ENCODE data around the gene PRIM2. TPM values are rescaled to one million over a fixed set of nuclear protein-coding genes. Genes with fewer than 3 reads are reported as not detected.
"Not testable (repeated sequence)": the region's sequence is repeated elsewhere in the genome, so short reads cannot be mapped to it uniquely, and the experiment has no call there.

The PRIM2 gene
- total RNA-seq, 2 donors from 2014 or later, result 5.3 to 5.4 TPM

DNA sequence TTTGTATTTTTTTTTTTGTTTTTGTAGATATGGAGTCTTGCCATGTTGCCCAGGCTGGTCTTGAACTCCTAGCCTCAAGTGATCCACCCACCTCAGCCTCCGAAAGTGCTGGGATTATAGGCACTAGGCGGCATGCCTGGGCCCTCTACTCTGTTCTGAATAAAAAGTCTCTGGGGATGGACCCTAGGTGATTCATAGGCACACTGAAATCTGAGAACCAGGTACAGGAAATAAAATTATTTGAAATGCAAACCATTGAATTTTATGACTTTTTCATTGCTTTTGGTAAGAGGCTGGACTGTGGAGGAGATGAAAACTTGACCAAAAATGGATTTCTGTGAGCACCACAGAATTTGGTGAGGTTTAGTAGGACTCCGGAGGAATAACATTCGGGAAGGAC, 117.5 kb downstream of the PRIM2 start:
- H3K36me3 ChIP-seq (replicated peaks in 1 of 2; ENCODE audit: insufficient read depth in 1 of 2, low read depth in 2 of 2), result no peaks in the 10 kb centered on the region
- DNase-seq, result no peak
- WGBS, 2 donors, result 95 to 96% methylated on average over 4 of the region's 4 CpGs
- no peak overlapping the region for H3K27ac ChIP-seq
- intact Hi-C loops (cut with DNase I), result no loop called here
- ATAC-seq, result no peak
- H3K9me3 ChIP-seq, result no peaks in the 10 kb centered on the region
- no peak for TF ChIP-seq POLR2A (IDR thresholded peaks at IDR 0.05)
- TF ChIP-seq, protein P1, sequence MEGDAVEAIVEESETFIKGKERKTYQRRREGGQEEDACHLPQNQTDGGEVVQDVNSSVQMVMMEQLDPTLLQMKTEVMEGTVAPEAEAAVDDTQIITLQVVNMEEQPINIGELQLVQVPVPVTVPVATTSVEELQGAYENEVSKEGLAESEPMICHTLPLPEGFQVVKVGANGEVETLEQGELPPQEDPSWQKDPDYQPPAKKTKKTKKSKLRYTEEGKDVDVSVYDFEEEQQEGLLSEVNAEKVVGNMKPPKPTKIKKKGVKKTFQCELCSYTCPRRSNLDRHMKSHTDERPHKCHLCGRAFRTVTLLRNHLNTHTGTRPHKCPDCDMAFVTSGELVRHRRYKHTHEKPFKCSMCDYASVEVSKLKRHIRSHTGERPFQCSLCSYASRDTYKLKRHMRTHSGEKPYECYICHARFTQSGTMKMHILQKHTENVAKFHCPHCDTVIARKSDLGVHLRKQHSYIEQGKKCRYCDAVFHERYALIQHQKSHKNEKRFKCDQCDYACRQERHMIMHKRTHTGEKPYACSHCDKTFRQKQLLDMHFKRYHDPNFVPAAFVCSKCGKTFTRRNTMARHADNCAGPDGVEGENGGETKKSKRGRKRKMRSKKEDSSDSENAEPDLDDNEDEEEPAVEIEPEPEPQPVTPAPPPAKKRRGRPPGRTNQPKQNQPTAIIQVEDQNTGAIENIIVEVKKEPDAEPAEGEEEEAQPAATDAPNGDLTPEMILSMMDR (IDR thresholded peaks at IDR 0.05), result no peak
- H3K4me3 ChIP-seq, result no peak overlapping the region
- peaks cover 13% of the 10 kb centered on the region for H3K4me1 ChIP-seq
- H3K27me3 ChIP-seq, result no peaks in the 10 kb centered on the region

DNA sequence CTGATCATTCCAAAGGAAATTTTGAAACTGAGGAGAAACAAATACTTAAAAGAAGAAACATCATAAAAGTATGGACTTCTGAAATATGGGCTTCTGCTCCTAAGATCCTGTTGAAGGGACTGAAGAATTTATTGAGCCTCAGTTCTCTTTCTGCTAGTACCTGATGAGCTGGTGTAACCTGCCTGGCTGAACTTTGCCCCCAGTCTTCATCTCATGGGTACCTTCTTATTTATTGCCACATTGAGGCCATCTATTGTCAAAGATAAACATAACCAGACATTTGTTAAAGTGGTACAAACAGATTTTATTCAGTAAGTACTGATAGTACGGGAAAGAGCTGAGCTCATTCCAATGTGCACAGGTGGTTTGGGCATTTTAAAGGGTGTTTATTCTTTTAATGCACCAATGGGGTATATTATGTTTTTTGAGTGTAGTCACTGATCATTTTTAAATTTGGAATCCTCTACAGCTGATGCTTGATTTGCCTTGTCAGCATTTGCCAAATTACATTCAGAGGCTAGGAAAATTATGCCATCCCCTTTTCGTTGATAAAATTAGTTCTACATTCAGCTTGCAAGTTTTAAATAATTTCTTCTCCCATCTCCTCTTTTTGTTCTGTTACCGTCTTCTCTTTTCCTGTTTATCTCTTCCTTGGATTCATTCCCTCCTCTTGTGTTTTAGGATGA, 118.2 kb downstream of the PRIM2 start:
- Histone ChIP-seq H3K27me3 (no peaks in the 10 kb centered on the region), H3K27ac (no peak overlapping the region), H3K9me3 (no peaks in the 10 kb centered on the region), H3K36me3 (replicated peaks in 1 of 2; ENCODE audit: insufficient read depth in 1 of 2, low read depth in 2 of 2) (no peaks in the 10 kb centered on the region), H3K4me1 (peaks cover 13% of the 10 kb centered on the region), H3K4me3 (no peak overlapping the region)
- WGBS, 2 donors, result 85 to 88% methylated on average over 3 of the region's 3 CpGs
- intact Hi-C loops (cut with DNase I), result no loop called here
- ATAC-seq (no peak), DNase-seq (no peak)
- no peak for TF ChIP-seq POLR2A (IDR thresholded peaks at IDR 0.05)
- TF ChIP-seq, protein P1 (IDR thresholded peaks at IDR 0.05), result no peak

- H3K4me3 ChIP-seq; H3K27ac ChIP-seq; DNase-seq; intact Hi-C loops (cut with DNase I); H3K4me1 ChIP-seq; H3K36me3 ChIP-seq (replicated peaks in 1 of 2; ENCODE audit: insufficient read depth in 1 of 2, low read depth in 2 of 2); H3K9me3 ChIP-seq; H3K27me3 ChIP-seq; ATAC-seq: not testable (repeated sequence)
- WGBS, 2 donors, result 79 to 91% methylated on average over 1 of the region's 1 CpG
These were observed 123.3 kb downstream of the PRIM2 start for GRCh38 chr6:57440735-57441134.

- H3K36me3 ChIP-seq (replicated peaks in 1 of 2; ENCODE audit: insufficient read depth in 1 of 2, low read depth in 2 of 2); H3K9me3 ChIP-seq; H3K27me3 ChIP-seq; DNase-seq; H3K4me1 ChIP-seq; ATAC-seq; H3K27ac ChIP-seq; H3K4me3 ChIP-seq; intact Hi-C loops (cut with DNase I): not testable (repeated sequence)
These were observed 124.7 kb downstream of the PRIM2 start for GRCh38 chr6:57442133-57442532.

DNA sequence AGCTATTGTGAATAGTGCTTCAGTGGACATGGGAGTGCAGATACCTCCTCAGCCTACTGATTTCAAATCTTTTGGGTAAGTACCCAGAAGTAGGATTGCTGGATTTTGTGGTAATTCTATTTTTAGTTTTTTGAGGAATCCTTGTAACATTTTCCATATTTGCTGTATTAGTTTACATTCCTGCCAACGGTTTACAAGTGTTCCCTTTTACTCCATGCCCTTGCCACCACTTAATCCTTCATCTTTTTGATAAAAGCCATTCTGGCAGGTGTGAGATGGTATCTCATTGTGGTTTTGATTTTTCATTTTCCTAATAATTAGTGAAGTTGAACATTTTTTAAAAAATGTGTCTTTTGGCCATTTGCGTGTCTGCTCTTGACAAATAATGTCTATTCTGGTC, 125.8 kb downstream of the PRIM2 start:
- H3K27ac ChIP-seq; ATAC-seq; intact Hi-C loops (cut with DNase I); DNase-seq; H3K9me3 ChIP-seq; H3K36me3 ChIP-seq (replicated peaks in 1 of 2; ENCODE audit: insufficient read depth in 1 of 2, low read depth in 2 of 2); H3K4me1 ChIP-seq; H3K4me3 ChIP-seq; H3K27me3 ChIP-seq: not testable (repeated sequence)
- 90 to 95% methylated on average over 2 of the region's 2 CpGs for WGBS, 2 donors

GRCh38 chr6:57444787-57445186, 127.4 kb downstream of the PRIM2 start:
- intact Hi-C loops (cut with DNase I); H3K27me3 ChIP-seq; H3K4me1 ChIP-seq; DNase-seq; H3K27ac ChIP-seq; H3K9me3 ChIP-seq; H3K4me3 ChIP-seq; ATAC-seq; H3K36me3 ChIP-seq (replicated peaks in 1 of 2; ENCODE audit: insufficient read depth in 1 of 2, low read depth in 2 of 2): not testable (repeated sequence)
- WGBS, 2 donors, result 86 to 89% methylated on average over 1 of the region's 1 CpG

DNA sequence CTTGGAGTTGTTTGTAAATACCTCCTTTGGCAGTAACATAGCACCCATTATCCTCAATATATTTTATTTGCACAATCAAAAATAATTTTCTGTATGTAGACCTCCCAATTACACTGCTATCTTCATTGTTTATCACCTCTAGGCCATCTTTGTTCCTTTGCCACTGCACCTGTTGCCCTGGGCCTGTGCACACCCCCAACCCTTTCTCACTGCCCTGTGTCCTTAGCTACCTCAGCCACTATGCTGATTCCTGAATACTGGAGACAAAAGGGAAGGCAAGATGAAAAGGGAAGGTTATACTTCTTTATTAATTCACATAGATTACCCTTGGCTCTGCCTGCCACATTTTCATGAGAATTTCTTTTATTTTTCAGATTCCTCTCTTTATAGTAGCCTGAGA, 127.9 kb downstream of the PRIM2 start:
- ATAC-seq; H3K27me3 ChIP-seq; H3K4me1 ChIP-seq; H3K4me3 ChIP-seq; intact Hi-C loops (cut with DNase I); H3K27ac ChIP-seq; H3K9me3 ChIP-seq; H3K36me3 ChIP-seq (replicated peaks in 1 of 2; ENCODE audit: insufficient read depth in 1 of 2, low read depth in 2 of 2); DNase-seq: not testable (repeated sequence)

DNA sequence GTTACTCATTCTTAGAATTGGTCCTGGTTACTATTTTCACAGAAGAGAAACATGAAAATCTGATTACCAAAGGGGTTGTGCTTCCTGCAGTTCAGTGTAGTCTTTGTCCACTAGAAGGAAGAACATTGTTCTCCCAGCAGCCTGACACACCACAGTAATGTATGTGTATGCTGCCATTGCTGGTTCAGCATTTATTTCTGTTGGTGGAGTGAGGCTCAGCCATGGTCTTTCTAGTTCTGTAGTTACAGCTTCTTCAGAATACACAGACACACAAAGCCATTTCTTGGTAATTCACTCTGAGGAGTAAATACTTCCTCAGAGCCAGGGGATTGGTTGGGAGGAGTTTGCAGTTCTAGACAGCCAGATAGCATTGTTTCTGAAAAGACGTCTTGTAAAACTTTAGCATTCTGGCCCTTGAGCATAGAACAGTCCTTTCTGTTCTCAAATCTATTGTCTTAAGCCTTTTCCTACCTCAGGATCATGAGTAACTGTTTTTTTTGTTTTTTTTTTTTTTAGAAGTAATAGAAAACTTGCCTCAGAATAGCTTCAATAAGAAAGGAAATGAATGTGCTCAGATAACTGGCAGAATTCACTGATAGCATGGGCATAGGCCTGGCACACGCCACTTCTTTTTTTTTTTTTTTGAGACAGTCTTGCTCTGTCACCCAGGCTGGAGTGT, 128.5 kb downstream of the PRIM2 start:
- H3K4me3 ChIP-seq; H3K27me3 ChIP-seq; H3K36me3 ChIP-seq (replicated peaks in 1 of 2; ENCODE audit: insufficient read depth in 1 of 2, low read depth in 2 of 2); ATAC-seq; intact Hi-C loops (cut with DNase I); H3K27ac ChIP-seq; DNase-seq; H3K4me1 ChIP-seq; H3K9me3 ChIP-seq: not testable (repeated sequence)
- WGBS, 2 donors, result 71 to 92% methylated on average over 1 to 2 of the region's 2 CpGs

DNA sequence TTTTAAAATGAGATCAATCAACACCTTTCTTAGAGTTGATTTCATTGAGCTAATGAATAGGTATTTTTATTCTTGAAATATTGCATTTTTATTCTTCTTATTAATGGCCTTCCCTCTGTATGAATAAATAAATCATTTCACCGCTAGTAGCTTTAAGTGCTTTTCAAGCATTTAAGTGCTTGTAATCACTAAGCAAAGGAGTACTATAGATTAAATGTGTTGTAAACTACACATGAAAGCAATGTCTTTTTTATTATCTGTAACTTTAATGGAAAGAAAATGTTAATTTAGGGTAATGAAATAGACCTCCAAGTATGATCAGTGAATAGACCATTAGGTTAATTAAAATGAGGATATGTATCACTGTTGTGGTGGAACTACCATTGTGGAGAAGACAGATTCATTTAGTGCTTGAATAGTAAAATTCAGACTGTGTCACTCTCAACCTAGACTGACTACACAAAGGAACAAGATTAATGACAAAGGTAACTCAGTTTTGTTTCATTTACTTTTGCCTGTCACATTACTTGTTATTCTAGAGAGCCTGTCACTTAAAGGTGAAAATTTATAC, 132.2 kb downstream of the PRIM2 start:
- intact Hi-C loops (cut with DNase I); ATAC-seq; DNase-seq; H3K27ac ChIP-seq; H3K36me3 ChIP-seq (replicated peaks in 1 of 2; ENCODE audit: insufficient read depth in 1 of 2, low read depth in 2 of 2); H3K4me1 ChIP-seq; H3K9me3 ChIP-seq; H3K27me3 ChIP-seq; H3K4me3 ChIP-seq: not testable (repeated sequence)
- WGBS, 2 donors, result 100% methylated on average over 1 of the region's 1 CpG

DNA sequence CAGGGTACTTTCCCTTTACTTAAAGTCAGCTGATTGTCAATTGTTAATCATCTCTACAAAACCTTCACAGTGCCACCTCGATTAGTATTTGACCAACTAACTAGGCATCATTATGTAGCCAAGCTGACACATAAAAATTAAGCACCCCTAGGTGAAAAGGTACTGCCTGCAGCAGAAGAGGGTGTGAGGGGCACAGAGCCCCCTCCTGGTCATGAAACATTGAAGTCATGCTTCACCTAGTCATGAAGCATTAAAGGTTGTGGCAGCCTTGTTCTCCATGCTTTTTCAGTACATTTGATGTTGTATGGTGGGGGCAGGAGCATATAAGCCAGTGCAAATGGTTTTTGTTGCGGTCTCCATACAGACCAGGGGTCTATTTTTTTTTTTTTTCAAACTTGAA, 142.4 kb downstream of the PRIM2 start:
- intact Hi-C loops (cut with DNase I); H3K4me1 ChIP-seq; DNase-seq; H3K4me3 ChIP-seq; H3K9me3 ChIP-seq; H3K27me3 ChIP-seq; H3K27ac ChIP-seq; ATAC-seq; H3K36me3 ChIP-seq (replicated peaks in 1 of 2; ENCODE audit: insufficient read depth in 1 of 2, low read depth in 2 of 2): not testable (repeated sequence)
- WGBS, 2 donors, result 65% methylated on average over 2 of the region's 2 CpGs
